Measurements from ENCODE around the gene SVIL. TPM values are rescaled to one million over a fixed set of nuclear protein-coding genes. Genes with fewer than 3 reads are reported as not detected.
"Not testable (repeated sequence)": the region's sequence is repeated elsewhere in the genome, so short reads cannot be mapped to it uniquely, and the experiment has no call there.

SVIL gene
- total RNA-seq, 4 donors from 2014 or later = 1,040 to 1,354 (median 1,121) TPM

DNA sequence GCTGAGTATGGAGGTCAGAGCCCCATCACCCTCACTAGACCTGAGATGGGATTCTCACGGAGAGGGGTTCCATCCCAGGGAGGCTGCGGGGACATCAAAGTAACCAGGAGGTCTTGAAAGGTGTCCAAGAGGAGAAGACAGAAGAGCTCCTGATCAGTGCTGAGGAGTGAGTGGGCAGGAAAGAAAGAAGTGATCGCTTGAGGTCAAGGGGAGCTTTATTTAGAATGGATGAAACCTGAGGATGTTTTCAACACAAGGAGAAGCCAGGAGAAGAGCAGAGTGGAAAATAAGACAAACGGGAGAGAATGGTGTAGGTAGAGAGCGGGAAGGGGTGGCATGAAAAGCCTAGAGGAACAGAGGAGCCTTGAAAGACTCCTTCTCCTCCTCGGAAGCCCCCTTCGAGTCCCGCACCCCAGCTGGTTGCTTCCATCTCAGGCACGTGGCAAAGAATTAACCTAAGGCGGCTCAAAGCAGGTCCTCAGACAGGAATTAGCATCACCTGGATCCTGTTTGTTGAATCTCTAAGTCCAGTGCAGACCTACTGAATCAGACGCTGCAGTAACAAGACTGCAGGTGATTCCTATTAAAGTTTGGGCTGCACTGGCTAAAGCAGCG is 5.8 kb downstream of the SVIL start:
- H3K9me3 ChIP-seq = no peaks in the 10 kb centered on the region
- DNase-seq (no peak), ATAC-seq (peak; percentile 45 to 65)
- peaks cover 28 to 30% of the 10 kb centered on the region in 2 donors for H3K4me1 ChIP-seq
- TF ChIP-seq POLR2A (IDR thresholded peaks at IDR 0.05) = peak; percentile 72 to 85
- TF ChIP-seq, protein P1, sequence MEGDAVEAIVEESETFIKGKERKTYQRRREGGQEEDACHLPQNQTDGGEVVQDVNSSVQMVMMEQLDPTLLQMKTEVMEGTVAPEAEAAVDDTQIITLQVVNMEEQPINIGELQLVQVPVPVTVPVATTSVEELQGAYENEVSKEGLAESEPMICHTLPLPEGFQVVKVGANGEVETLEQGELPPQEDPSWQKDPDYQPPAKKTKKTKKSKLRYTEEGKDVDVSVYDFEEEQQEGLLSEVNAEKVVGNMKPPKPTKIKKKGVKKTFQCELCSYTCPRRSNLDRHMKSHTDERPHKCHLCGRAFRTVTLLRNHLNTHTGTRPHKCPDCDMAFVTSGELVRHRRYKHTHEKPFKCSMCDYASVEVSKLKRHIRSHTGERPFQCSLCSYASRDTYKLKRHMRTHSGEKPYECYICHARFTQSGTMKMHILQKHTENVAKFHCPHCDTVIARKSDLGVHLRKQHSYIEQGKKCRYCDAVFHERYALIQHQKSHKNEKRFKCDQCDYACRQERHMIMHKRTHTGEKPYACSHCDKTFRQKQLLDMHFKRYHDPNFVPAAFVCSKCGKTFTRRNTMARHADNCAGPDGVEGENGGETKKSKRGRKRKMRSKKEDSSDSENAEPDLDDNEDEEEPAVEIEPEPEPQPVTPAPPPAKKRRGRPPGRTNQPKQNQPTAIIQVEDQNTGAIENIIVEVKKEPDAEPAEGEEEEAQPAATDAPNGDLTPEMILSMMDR (IDR thresholded peaks at IDR 0.05 in 4 of 5, conservative IDR thresholded peaks at IDR 0.05 in 1 of 5) = no peak
- H3K27ac ChIP-seq = peak overlapping the region; percentile 95 to 96 (median 96)
- H3K27me3 ChIP-seq = no peaks in the 10 kb centered on the region
- intact Hi-C loops (cut with DNase I; ENCODE audit: low total_unique reads) (no loop called here), in situ Hi-C loops (cut with MboI; ENCODE audit: low sequenced_read_pairs in 4 of 4) (loop anchor here in 3 of 4 donors (25.0 kb wide), 2 partner anchors 233 to 333 kb away; no protein-coding TSS in a partner anchor)
- H3K4me3 ChIP-seq = peak overlapping the region; percentile 52 to 73 (median 63)
- H3K36me3 ChIP-seq = peaks cover 0 to 3% of the 10 kb centered on the region in 2 donors

GRCh38 chr10:29628311-29628710 is 6.5 kb downstream of the SVIL start:
- H3K27me3 ChIP-seq = no peaks in the 10 kb centered on the region
- in situ Hi-C loops (cut with MboI; ENCODE audit: low sequenced_read_pairs in 4 of 4) = loop anchor here in 3 of 4 donors (25.0 kb wide), 2 partner anchors 234 to 334 kb away; no protein-coding TSS in a partner anchor
- DNase-seq (no peak), ATAC-seq (no peak)
- H3K36me3 ChIP-seq = peaks cover 0 to 3% of the 10 kb centered on the region in 2 donors
- peak overlapping the region; percentile 95 to 96 (median 96) for H3K27ac ChIP-seq
- peaks cover 32% of the 10 kb centered on the region in 2 donors for H3K4me1 ChIP-seq
- no peak for TF ChIP-seq POLR2A (IDR thresholded peaks at IDR 0.05)
- TF ChIP-seq, protein P1 (IDR thresholded peaks at IDR 0.05 in 4 of 5, conservative IDR thresholded peaks at IDR 0.05 in 1 of 5) = no peak
- intact Hi-C loops (cut with DNase I; ENCODE audit: low total_unique reads) = no loop called here
- H3K9me3 ChIP-seq = no peaks in the 10 kb centered on the region
- peak overlapping the region; percentile 52 to 73 (median 63) for H3K4me3 ChIP-seq

GRCh38 chr10:29627201-29628132 is 7.3 kb downstream of the SVIL start:
- peak overlapping the region; percentile 95 to 96 (median 96) for H3K27ac ChIP-seq
- in situ Hi-C loops (cut with MboI; ENCODE audit: low sequenced_read_pairs in 4 of 4) = loop anchor here in 3 of 4 donors (25.0 kb wide), 2 partner anchors 235 to 335 kb away; no protein-coding TSS in a partner anchor
- H3K4me1 ChIP-seq = peaks cover 41% of the 10 kb centered on the region in 2 donors
- no peaks in the 10 kb centered on the region for H3K27me3 ChIP-seq
- intact Hi-C loops (cut with DNase I; ENCODE audit: low total_unique reads) = no loop called here
- no peak for DNase-seq
- ATAC-seq = no peak
- H3K9me3 ChIP-seq = no peaks in the 10 kb centered on the region
- peaks cover 0 to 3% of the 10 kb centered on the region in 2 donors for H3K36me3 ChIP-seq
- peak overlapping the region; percentile 52 to 73 (median 63) for H3K4me3 ChIP-seq
- TF ChIP-seq POLR2A (IDR thresholded peaks at IDR 0.05) = no peak

DNA sequence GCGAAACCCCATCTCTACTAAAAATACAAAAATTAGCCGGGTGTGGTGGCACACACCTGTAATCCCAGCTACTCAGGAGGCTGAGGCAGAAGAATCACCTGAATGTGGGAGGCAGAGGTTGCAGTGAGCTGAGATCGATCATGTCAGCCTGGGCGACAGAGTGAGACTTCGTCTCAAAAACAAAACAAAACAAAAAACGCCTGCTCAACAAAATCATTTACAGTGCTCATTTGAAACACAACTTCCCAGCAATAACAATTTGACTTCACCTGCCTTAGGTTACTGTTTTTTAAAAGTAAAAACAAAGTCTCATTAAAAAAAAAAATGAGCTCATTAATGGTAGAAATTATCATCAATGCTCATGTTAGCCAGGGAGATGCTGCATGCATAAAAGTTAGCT is 10.4 kb downstream of the SVIL start:
- Histone ChIP-seq H3K4me1 (peaks cover 59 to 65% of the 10 kb centered on the region in 2 donors), H3K27ac (peak overlapping the region; percentile 95 to 96 (median 96)), H3K4me3 (peak overlapping the region; percentile 19 to 57 (median 26))
- DNase-seq; H3K9me3 ChIP-seq; H3K36me3 ChIP-seq; in situ Hi-C loops (cut with MboI; ENCODE audit: low sequenced_read_pairs in 4 of 4); H3K27me3 ChIP-seq; ATAC-seq: not testable (repeated sequence)
- intact Hi-C loops (cut with DNase I; ENCODE audit: low total_unique reads) = loop anchor here (5.0 kb wide), 1 partner anchor 113 kb away; no protein-coding TSS in a partner anchor

GRCh38 chr10:29623797-29624196 is 11.0 kb downstream of the SVIL start:
- H3K27ac ChIP-seq = peak overlapping the region; percentile 95 to 96 (median 96)
- peak in 1 of 2 donors; percentile 52 for DNase-seq

More at GRCh38 chr10:29623797-29624196, 11.0 kb downstream of the SVIL start:
- intact Hi-C loops (cut with DNase I; ENCODE audit: low total_unique reads) = loop anchor here (5.0 kb wide), 1 partner anchor 114 kb away; no protein-coding TSS in a partner anchor
- Histone ChIP-seq H3K4me1 (peaks cover 62 to 71% of the 10 kb centered on the region in 2 donors), H3K4me3 (peak overlapping the region; percentile 27 to 57 (median 38)), H3K27me3 (no peaks in the 10 kb centered on the region), H3K9me3 (no peaks in the 10 kb centered on the region), H3K36me3 (no peaks in the 10 kb centered on the region)
- TF ChIP-seq, protein P1 (IDR thresholded peaks at IDR 0.05 in 4 of 5, conservative IDR thresholded peaks at IDR 0.05 in 1 of 5) = no peak
- TF ChIP-seq POLR2A (IDR thresholded peaks at IDR 0.05) = peak; percentile 13 to 20
- ATAC-seq = peak; percentile 67 to 76
- in situ Hi-C loops (cut with MboI; ENCODE audit: low sequenced_read_pairs in 4 of 4) = no loop called here
